ENCODE measurements around the gene TEK.

GRCh38 chr9:27248702-27249101, 139.7 kb downstream of the TEK start:
- TF ChIP-seq CTCF (IDR thresholded peaks at IDR 0.05) (no peak), POLR2A (IDR thresholded peaks at IDR 0.05) (no peak)
